ENCODE results near the gene LMF2. TPM values are rescaled to one million over a fixed set of nuclear protein-coding genes. Genes with fewer than 3 reads are reported as not detected.

Gene LMF2
- total and polyA plus RNA-seq, 2 of the 4 experiments (the other 2 are of a cell fraction): 16.8 to 82.6 TPM

DNA sequence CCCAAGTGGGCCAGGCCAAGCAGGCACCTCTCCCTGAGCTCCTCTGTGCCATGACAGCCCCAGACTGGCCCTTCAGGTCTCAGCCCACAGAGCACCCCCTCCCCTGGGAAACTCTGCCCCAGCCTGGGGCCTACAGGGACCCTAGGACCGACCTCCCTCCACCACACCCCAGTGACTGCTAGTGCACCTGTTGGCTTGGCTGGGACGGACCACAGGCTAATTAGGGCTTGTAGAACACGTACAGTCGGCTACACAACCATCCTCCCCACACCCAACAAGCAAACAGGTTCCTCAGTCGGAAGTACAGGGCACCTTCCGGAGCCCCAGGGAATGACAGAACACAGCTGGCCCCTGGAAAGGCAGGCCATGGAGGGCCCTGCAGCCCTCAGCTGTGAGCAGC lies 37.0 kb downstream of the LMF2 start:
- no peak overlapping the region for H3K4me3 ChIP-seq (ENCODE audit: insufficient read depth, low read depth, low read length)
- no peak overlapping the region; the same call in 1 of the 2 replicates for H3K14ac ChIP-seq (replicated peaks; ENCODE audit: low read depth, low read length)
- H4K8ac ChIP-seq (ENCODE audit: low read depth in 2 of 2, low read length in 2 of 2): no peak overlapping the region
- H3K36me3 ChIP-seq (ENCODE audit: control insufficient read depth, insufficient read depth, low read length): peaks cover 26% of the 10 kb centered on the region
- no peak for TF ChIP-seq NFE2L2 (IDR thresholded peaks at IDR 0.05; ENCODE audit: low read depth, low read length)
- no peak for TF ChIP-seq POLR2A (IDR thresholded peaks at IDR 0.05; ENCODE audit: low read depth, low read length)
- TF ChIP-seq, protein P1, sequence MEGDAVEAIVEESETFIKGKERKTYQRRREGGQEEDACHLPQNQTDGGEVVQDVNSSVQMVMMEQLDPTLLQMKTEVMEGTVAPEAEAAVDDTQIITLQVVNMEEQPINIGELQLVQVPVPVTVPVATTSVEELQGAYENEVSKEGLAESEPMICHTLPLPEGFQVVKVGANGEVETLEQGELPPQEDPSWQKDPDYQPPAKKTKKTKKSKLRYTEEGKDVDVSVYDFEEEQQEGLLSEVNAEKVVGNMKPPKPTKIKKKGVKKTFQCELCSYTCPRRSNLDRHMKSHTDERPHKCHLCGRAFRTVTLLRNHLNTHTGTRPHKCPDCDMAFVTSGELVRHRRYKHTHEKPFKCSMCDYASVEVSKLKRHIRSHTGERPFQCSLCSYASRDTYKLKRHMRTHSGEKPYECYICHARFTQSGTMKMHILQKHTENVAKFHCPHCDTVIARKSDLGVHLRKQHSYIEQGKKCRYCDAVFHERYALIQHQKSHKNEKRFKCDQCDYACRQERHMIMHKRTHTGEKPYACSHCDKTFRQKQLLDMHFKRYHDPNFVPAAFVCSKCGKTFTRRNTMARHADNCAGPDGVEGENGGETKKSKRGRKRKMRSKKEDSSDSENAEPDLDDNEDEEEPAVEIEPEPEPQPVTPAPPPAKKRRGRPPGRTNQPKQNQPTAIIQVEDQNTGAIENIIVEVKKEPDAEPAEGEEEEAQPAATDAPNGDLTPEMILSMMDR (conservative IDR thresholded peaks at IDR 0.05; ENCODE audit: low read depth, low read length): no peak
- TF ChIP-seq MAZ (IDR thresholded peaks at IDR 0.05; ENCODE audit: borderline replicate concordance, low read depth, low read length): no peak
- TF ChIP-seq MXI1 (IDR thresholded peaks at IDR 0.05; ENCODE audit: borderline replicate concordance, low read depth, low read length): no peak
- TF ChIP-seq RCOR1 (IDR thresholded peaks at IDR 0.05; ENCODE audit: insufficient replicate concordance, low read length): no peak
- no peak for TF ChIP-seq CHD1 (IDR thresholded peaks at IDR 0.05; ENCODE audit: low read depth, low read length)
- TF ChIP-seq, protein P2, sequence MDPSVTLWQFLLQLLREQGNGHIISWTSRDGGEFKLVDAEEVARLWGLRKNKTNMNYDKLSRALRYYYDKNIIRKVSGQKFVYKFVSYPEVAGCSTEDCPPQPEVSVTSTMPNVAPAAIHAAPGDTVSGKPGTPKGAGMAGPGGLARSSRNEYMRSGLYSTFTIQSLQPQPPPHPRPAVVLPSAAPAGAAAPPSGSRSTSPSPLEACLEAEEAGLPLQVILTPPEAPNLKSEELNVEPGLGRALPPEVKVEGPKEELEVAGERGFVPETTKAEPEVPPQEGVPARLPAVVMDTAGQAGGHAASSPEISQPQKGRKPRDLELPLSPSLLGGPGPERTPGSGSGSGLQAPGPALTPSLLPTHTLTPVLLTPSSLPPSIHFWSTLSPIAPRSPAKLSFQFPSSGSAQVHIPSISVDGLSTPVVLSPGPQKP (IDR thresholded peaks at IDR 0.05; ENCODE audit: borderline replicate concordance, low read depth, low read length): no peak
- TF ChIP-seq RAD21 (IDR thresholded peaks at IDR 0.05; ENCODE audit: low read length): no peak
- TF ChIP-seq, protein P3, sequence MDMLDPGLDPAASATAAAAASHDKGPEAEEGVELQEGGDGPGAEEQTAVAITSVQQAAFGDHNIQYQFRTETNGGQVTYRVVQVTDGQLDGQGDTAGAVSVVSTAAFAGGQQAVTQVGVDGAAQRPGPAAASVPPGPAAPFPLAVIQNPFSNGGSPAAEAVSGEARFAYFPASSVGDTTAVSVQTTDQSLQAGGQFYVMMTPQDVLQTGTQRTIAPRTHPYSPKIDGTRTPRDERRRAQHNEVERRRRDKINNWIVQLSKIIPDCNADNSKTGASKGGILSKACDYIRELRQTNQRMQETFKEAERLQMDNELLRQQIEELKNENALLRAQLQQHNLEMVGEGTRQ (IDR thresholded peaks at IDR 0.05; ENCODE audit: low read depth, low read length): no peak
- no peak for TF ChIP-seq BHLHE40 (IDR thresholded peaks at IDR 0.05; ENCODE audit: low read depth, low read length)
- TF ChIP-seq RFX5 (IDR thresholded peaks at IDR 0.05; ENCODE audit: low read depth, low read length): no peak
- H3K9ac ChIP-seq (ENCODE audit: low read depth, low read length): no peak overlapping the region
- H4K5ac ChIP-seq (ENCODE audit: low read depth, low read length): no peak overlapping the region
- no peak overlapping the region for H3K4me2 ChIP-seq (ENCODE audit: low read depth, low read length)
- ATAC-seq (ENCODE audit: low read depth) (no peak), DNase-seq (no peak)
- H3K4me1 ChIP-seq (ENCODE audit: control insufficient read depth, insufficient read depth, low read length): peaks cover 25% of the 10 kb centered on the region
- H2BK120ac ChIP-seq (ENCODE audit: low read depth, low read length): no peak overlapping the region
- H2BK15ac ChIP-seq (ENCODE audit: low read depth, low read length): no peak overlapping the region
- no peak overlapping the region for H4K91ac ChIP-seq (ENCODE audit: insufficient read depth, low read depth, low read length)
- H3K9me3 ChIP-seq (ENCODE audit: control insufficient read depth, insufficient read depth, low read length): no peaks in the 10 kb centered on the region
- H3K18ac ChIP-seq (ENCODE audit: low read depth, low read length): no peak overlapping the region
- no TSS peak for BruUV-seq (replicated peaks)
- peak overlapping the region; percentile 30 for H2AFZ ChIP-seq (replicated peaks; ENCODE audit: low read length, poor library complexity)
- peaks cover 67% of the 10 kb centered on the region for H4K20me1 ChIP-seq (ENCODE audit: insufficient read depth, low read length)
- in situ Hi-C loops (cut with MboI; ENCODE audit: low sequenced_read_pairs) (no loop called here), intact Hi-C loops (cut with micrococcal nuclease) (no loop called here), dilution Hi-C loops (cut with HindIII; ENCODE audit: low sequenced_read_pairs, unreplicated experiment) (no loop called here)
- H3K27me3 ChIP-seq (ENCODE audit: control insufficient read depth, insufficient read depth, low read length): no peaks in the 10 kb centered on the region
- no peak overlapping the region for H3K4ac ChIP-seq (ENCODE audit: low read depth, low read length)
- no peak overlapping the region for H2AK5ac ChIP-seq (ENCODE audit: low read depth, low read length)
- no CpG with 5 or more reads among the region's 6 CpGs for WGBS, 2 experiments (ENCODE audit: extremely low coverage in 2 of 2, insufficient read length in 1 of 2)
- ChIA-PET POLR2A (ENCODE audit: unreplicated experiment) (no interaction called here), CTCF (no interaction called here)
- H2AK9ac ChIP-seq (replicated peaks; ENCODE audit: low read depth, low read length, poor library complexity): no peak overlapping the region
- H3K79me1 ChIP-seq (ENCODE audit: low read depth in 1 of 2, low read length in 2 of 2): peaks cover 24 to 75% of the 10 kb centered on the region in 2 experiments; a peak in 3 of 4 replicates
- H3K9me1 ChIP-seq (ENCODE audit: insufficient read depth, low read length): peaks cover 20% of the 10 kb centered on the region
- no peak overlapping the region for H3K27ac ChIP-seq (ENCODE audit: insufficient read depth, low read length)
- peak overlapping the region; percentile 8; the same call in 1 of the 2 replicates for H3K23ac ChIP-seq (ENCODE audit: low read depth, low read length)
- no peak overlapping the region for H2BK5ac ChIP-seq (ENCODE audit: low read depth, low read length, poor library complexity, severe bottlenecking)
- H2BK20ac ChIP-seq (ENCODE audit: low read depth, low read length): no peak overlapping the region
- H3K56ac ChIP-seq (ENCODE audit: extremely low read depth, insufficient read depth, low read length): no peak overlapping the region

Data from IMR-90 (cell line).